HUES48 (cell line): Measurements from ENCODE around the gene RPH3AL.
"Not testable (repeated sequence)": the region's sequence is repeated elsewhere in the genome, so short reads cannot be mapped to it uniquely, and the experiment has no call there.

Experiments
- H3K27ac ChIP-seq: one replicate; pipeline ENCODE4 v1.7.0; 2013; ENCODE audit warnings: low read depth, low read length, inconsistent platforms
- H3K27me3 ChIP-seq: 2 replicates; pipeline ENCODE4 v1.6.1; 2013; ENCODE audit warnings: mild to moderate bottlenecking, low read length; ENCODE audit not compliant: control insufficient read depth, insufficient read depth
- H3K36me3 ChIP-seq: 2 replicates; pipeline ENCODE4 v1.6.1; 2013; ENCODE audit warnings: low read length; ENCODE audit not compliant: control insufficient read depth, insufficient read depth
- H3K4me1 ChIP-seq: 2 replicates; pipeline ENCODE4 v1.6.1; 2013; ENCODE audit warnings: mild to moderate bottlenecking, low read length; ENCODE audit not compliant: control insufficient read depth, insufficient read depth
- H3K4me3 ChIP-seq: 2 replicates; pipeline ENCODE4 v1.5.1; 2013; ENCODE audit warnings: mild to moderate bottlenecking, low read depth, low read length
- H3K9ac ChIP-seq: 2 replicates; pipeline ENCODE4 v1.6.1; 2013; ENCODE audit warnings: mild to moderate bottlenecking, low read depth, low read length, moderate library complexity
- H3K9me3 ChIP-seq: 2 replicates; pipeline ENCODE4 v1.6.1; 2013; ENCODE audit warnings: low read length; ENCODE audit not compliant: control insufficient read depth, insufficient read depth

RPH3AL gene

DNA sequence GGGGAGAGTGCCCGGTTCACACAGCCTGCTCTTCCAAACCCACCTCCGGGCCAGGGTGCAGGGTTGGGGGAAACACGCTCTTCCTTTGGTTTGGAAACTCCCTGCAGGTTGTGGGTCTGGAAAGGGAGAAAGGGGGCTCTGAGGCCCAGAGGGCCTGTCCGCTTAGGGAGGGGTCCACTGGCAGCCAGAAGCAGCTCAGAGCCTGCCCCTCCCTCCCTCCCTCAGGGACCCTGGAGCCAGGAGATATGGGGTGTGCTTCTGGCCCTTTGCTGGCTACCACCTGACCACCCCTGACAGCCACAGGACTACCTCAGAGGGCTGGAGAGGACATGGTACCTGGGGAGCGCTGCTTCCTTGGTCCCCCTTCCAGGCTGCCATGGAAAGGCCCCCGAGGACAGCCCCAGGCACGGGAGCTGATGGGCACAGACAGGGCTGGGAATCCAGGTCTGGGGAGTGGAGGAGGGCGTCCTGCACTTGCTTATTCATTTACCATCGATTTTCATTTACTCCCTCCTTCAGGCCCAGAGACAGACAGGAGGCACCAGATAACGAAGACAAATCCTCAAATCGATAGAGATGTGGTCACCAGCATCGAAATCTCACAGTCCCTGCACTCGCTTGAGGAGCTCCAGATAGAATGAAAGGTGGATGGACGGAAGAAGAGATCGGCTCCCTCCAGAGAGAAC is 122.8 kb downstream of the RPH3AL start:
- Histone ChIP-seq H3K4me1 (peaks cover 11% of the 10 kb centered on the region), H3K9me3 (no peaks in the 10 kb centered on the region), H3K27me3 (no peaks in the 10 kb centered on the region), H3K4me3 (no peak overlapping the region), H3K36me3 (no peaks in the 10 kb centered on the region), H3K9ac (no peak overlapping the region), H3K27ac (no peak overlapping the region)

DNA sequence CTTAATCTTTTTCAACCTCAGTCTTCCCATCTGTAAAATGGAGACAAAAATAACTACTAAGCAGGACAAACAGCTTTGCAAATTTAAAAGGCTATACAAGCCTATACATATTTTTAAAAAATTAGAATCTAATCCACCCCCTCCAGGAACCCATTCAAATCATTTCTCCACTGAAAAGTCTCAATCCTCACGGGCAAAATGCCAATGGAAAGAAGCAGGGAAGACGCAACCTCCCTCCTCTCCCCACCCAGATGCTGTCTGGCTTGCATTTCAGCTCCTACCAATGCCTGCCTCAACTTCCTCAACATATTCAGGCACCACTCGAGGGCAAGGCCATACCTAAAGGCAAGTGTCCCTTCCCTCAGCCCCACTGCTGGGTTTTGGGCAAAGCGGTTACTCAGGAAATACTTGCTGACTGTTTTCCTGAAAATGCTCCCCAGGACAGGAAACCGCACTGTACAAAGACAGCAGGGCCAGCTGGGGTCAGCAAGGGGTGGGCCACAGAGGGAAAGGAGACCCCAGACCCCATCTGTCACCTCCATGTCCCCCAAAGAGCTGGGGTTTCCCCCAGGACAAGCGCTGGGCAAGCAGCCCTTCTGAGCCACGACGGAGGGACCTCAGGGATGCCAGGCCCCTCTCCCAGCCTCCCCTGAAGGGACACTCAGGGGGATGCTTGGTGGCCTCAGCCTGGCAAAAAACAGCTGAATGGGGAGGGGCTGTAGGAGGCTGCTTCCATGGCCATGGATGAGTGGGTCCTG is 123.5 kb downstream of the RPH3AL start:
- no peak overlapping the region for H3K27ac ChIP-seq
- H3K4me1 ChIP-seq, result peaks cover 4% of the 10 kb centered on the region; the same call in 1 of the 2 replicates
- H3K27me3 ChIP-seq, result no peaks in the 10 kb centered on the region
- no peaks in the 10 kb centered on the region for H3K9me3 ChIP-seq
- H3K36me3 ChIP-seq, result no peaks in the 10 kb centered on the region
- H3K4me3 ChIP-seq, result no peak overlapping the region
- no peak overlapping the region for H3K9ac ChIP-seq

DNA sequence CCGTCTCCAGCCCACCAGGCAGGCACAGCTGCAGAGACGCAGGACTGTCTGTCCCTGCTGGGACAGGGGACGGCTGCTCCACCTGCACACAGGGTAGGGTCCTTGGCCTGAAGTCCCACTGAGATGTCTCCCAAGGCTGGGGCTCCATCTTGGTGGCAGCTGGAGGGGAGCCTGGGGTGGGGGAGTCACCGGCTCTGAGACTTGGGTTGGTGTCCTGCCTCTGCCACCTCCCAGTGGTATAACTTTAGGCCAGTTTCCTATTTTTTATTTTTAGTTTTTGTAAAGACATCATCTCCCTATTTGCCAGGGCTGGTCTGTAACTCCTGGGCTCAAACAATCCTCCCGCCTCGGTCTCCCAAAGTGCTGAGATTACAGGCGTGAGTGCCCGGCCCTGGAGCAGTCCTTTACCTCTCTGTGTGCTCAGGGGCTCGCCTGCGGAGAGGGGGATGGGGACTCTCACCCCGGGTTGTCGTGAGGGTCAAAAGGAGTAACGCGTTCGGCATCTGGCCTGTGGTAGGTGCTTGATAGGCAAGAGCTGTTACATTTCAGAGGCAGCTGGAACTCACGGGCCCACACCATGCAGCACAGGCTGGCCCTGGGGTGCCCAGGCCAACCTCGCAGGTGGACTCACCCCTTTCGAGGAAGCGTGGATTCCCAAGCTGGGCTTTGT is 124.5 kb downstream of the RPH3AL start:
- Histone ChIP-seq H3K27ac (no peak overlapping the region), H3K4me3 (no peak overlapping the region), H3K27me3 (no peaks in the 10 kb centered on the region), H3K4me1 (no peaks in the 10 kb centered on the region; the same call in 1 of the 2 replicates), H3K9me3 (no peaks in the 10 kb centered on the region), H3K9ac (no peak overlapping the region), H3K36me3 (no peaks in the 10 kb centered on the region)

DNA sequence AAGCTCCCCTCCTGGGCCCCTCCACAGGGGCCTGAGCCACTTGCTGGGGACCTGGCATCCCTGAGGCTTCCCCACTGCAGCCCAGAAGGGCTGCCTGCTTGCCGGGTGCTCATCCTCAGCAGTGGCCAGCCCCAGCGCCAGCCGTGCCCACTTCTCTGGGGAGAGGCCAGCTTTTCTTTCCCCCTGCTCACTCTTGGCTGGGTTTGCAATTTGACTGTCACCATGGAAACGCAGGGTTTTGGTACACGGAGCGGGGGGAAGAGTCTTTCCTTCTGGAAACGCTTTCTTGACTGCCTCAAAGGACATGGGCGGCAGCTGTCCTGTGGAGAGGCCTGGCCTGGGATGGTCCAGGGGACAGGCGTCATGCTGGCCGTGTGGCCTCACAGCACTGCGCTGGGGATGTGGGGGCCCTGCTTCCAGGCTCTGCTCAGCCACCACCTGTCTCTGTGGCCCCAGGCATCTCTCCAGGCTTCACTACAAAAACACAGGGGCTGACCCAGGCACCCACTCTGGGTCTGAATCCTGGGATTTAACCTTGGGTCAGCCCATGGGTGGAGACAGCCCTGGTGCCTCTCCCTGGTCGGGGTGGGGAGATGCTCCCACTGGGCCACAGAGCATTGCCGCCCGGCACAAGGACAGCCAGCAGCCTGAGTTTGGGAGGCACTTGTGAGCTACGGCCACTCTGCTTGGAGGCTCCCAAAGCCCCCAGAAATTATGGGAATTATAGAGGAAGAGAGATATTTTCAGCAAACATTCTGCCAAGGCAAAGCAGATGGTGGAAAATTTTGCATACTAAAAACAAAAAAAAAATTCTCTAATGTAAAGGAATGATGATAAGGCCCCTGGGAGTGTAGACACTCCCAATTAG is 125.3 kb downstream of the RPH3AL start:
- H3K4me3 ChIP-seq, result no peak overlapping the region
- H3K9ac ChIP-seq, result no peak overlapping the region
- no peaks in the 10 kb centered on the region for H3K36me3 ChIP-seq
- H3K4me1 ChIP-seq, result no peaks in the 10 kb centered on the region
- H3K27me3 ChIP-seq, result no peaks in the 10 kb centered on the region
- H3K9me3 ChIP-seq, result no peaks in the 10 kb centered on the region
- no peak overlapping the region for H3K27ac ChIP-seq

DNA sequence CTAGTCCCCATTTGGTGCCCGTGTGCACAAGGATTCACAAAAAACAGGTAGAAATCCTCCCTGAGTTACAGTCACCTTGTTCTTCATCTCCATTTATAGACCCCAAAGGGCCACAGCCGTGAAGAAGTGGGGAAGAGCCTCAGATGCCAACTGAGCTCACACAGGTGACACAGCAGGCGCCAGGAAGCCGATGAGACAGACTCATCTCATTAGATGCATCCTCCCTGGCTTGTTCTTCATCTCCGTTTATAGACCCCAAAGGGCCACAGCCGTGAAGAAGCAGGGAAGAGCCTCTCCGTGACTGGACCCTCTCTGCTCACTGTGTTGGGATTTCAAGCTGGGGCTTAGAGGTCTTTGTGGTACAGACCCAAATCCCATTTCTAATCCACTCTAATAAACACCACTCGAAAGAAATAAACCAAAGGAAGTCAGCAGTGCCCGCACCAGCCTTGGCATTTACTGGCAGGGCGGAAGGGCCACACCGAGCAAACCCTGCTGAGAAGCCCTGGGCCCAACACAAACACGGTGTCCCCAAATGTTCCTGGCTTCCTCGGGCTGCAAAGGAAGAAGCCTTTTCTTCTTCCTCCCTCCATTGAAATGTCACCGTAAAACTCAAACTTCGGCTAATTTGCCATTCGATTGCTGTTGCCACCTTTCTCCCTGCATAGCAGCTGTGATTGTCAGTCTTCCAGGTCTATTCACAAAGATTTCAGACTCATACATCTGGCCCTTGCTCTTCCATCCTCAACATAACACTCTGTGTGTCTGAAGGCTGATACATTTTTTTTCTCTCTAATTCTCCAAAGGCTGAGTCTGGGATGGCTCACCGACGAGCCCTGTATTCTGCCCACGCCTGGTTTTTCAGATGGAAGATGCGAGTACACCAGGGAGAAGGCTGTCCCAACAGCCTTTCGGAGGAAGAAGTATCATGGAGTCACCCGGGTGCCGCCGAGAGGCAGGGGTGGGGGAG is 126.2 kb downstream of the RPH3AL start:
- Histone ChIP-seq H3K4me3 (no peak overlapping the region), H3K9ac (no peak overlapping the region), H3K27ac (no peak overlapping the region), H3K27me3 (no peaks in the 10 kb centered on the region), H3K36me3 (no peaks in the 10 kb centered on the region), H3K4me1 (no peaks in the 10 kb centered on the region), H3K9me3 (no peaks in the 10 kb centered on the region)

- H3K9ac ChIP-seq, result no peak overlapping the region
- no peaks in the 10 kb centered on the region for H3K27me3 ChIP-seq
- no peaks in the 10 kb centered on the region for H3K9me3 ChIP-seq
- H3K36me3 ChIP-seq, result no peaks in the 10 kb centered on the region
- no peak overlapping the region for H3K27ac ChIP-seq
- H3K4me1 ChIP-seq, result no peaks in the 10 kb centered on the region
- H3K4me3 ChIP-seq, result no peak overlapping the region
Measured at GRCh38 chr17:225551-225950, 127.1 kb downstream of the RPH3AL start.

GRCh38 chr17:224576-224975 is 128.0 kb downstream of the RPH3AL start:
- not testable (repeated sequence) for H3K4me1 ChIP-seq, H3K36me3 ChIP-seq, H3K4me3 ChIP-seq, H3K27me3 ChIP-seq, H3K9me3 ChIP-seq, H3K27ac ChIP-seq, H3K9ac ChIP-seq

GRCh38 chr17:223723-224471 is 128.7 kb downstream of the RPH3AL start:
- H3K9ac ChIP-seq, result no peak overlapping the region
- H3K27me3 ChIP-seq, result no peaks in the 10 kb centered on the region
- H3K36me3 ChIP-seq, result no peaks in the 10 kb centered on the region
- H3K9me3 ChIP-seq, result no peaks in the 10 kb centered on the region
- H3K4me1 ChIP-seq, result no peaks in the 10 kb centered on the region
- no peak overlapping the region for H3K4me3 ChIP-seq
- no peak overlapping the region for H3K27ac ChIP-seq

GRCh38 chr17:222172-222571 is 130.4 kb downstream of the RPH3AL start:
- Histone ChIP-seq H3K4me3 (no peak overlapping the region), H3K9ac (no peak overlapping the region), H3K9me3 (no peaks in the 10 kb centered on the region), H3K27me3 (no peaks in the 10 kb centered on the region), H3K27ac (no peak overlapping the region), H3K4me1 (no peaks in the 10 kb centered on the region), H3K36me3 (no peaks in the 10 kb centered on the region)
